ENCODE data around the gene TLR4.

GRCh38 chr9:117662651-117663050 is 41.6 kb upstream of the TLR4 start:
- no peak for TF ChIP-seq EZH2 (IDR thresholded peaks at IDR 0.05; ENCODE audit: borderline replicate concordance, low read depth, low read length, poor library complexity, severe bottlenecking)
- TF ChIP-seq CTCF (conservative IDR thresholded peaks at IDR 0.05; ENCODE audit: low read depth, low read length): no peak

Measured in A673 (cell line).